NB4 (cell line): ENCODE measurements around the gene SETDB1.
"Not testable (repeated sequence)": the region's sequence is repeated elsewhere in the genome, so short reads cannot be mapped to it uniquely, and the experiment has no call there.

Source experiments
- CTCF ChIP-seq: IDR thresholded peaks from one replicate; pipeline ENCODE4 v1.5.1; 2012; ENCODE audit warnings: low read depth, low read length
- MAX ChIP-seq: IDR thresholded peaks from 2 replicates; pipeline ENCODE4 v1.6.1; 2011; ENCODE audit warnings: low read depth, low read length
- MYC ChIP-seq: IDR thresholded peaks from 2 replicates; pipeline ENCODE4 v1.6.1; 2011; ENCODE audit warnings: low read depth, low read length
- POLR2A ChIP-seq: IDR thresholded peaks from 2 replicates; pipeline ENCODE4 v1.6.1; 2011; ENCODE audit warnings: mild to moderate bottlenecking; ENCODE audit not compliant: insufficient read length; ENCODE audit errors: extremely low read depth

GRCh38 chr1:150899795-150900194, 26.4 kb upstream of the SETDB1 start:
- TF ChIP-seq CTCF, POLR2A, MAX, MYC: not testable (repeated sequence)
